NCI-H2227 treated with DMSO at 0.1 percent for 48 hours (cell line): ENCODE data around the gene ZNF888.
"Not testable (repeated sequence)": the region's sequence is repeated elsewhere in the genome, so short reads cannot be mapped to it uniquely, and the experiment has no call there.

Source experiments
- DNase-seq: peaks from one replicate; lab custom pipeline; 2025; lab: John Stamatoyannopoulos, UW

The ZNF888 gene

GRCh38 chr19:52922841-52923777 lies at the start of gene ZNF888:
Gene ZNF888, minus strand, starts transcription at chr19:52923428. Its CDS starts 5,555 bp downstream, at chr19:52917873.
- peak; percentile 91 for DNase-seq

- no peak for DNase-seq
Measured at GRCh38 chr19:52967772-52968171, 44.5 kb upstream of the ZNF888 start.

DNA sequence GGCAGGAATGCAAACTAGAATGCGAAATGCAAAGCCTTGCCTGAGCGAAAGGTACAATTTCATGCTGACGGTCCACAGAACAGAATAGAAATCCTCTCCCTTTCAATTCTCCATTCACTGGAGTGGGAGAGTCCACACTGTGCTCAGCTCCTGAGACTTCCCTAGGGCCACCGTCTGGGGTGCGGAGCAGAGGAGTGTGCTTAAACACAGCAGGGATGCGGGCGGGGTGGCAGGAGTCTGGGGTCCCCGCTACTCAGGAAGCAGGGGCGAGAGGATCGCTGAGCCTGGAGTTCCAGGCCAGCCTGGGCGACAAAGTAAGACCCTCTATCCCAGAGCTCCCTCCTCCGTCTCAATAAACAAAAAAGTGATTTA lies 40.0 kb upstream of the ZNF888 start:
- peak; percentile 65 for DNase-seq

DNA sequence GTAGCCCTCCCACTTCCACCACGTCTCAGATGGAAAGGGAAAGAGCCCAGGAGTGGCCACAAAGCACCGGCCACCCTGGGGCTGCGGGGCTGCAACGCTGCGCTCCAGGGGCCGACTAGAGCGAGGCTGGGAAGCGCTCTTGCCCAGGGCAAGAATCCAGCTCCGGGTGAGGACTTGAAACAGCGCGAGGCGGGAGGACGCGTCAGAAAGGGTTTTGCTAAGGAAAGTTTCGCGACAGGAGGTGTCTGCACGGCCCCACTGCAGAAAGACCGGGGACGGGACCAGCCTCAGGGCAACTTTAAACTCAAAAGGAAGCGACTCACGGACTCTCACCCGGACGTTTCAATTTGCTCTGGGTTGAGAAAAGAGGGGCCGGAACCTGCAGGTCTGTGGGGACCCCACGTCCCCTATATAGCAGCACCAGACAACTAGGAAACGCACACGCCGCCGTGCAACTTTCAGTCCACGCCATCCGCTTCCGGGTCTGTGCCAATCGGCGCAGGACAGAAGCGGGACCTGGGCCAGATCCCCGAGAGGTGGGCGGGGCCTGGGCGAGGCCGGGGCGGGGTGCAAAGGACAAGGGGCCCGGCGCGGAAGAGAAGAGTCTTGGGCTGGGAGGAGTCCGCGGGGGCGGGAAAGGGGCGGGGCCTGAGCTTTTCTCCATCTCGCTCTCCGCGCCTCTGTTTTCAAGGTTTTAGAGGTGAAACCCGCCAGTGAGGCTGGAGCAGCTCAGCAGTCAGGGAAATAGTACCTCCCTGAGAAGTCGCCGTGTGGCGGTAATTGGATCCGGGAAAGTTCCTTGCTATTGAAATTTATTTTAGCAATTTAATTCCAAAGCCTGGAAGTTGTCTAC lies 39.4 kb upstream of the ZNF888 start, which contains the start of gene ZNF816:
ZNF816 (minus strand) TSS at position 488 of the 853 bp plus-strand sequence. CDS start 6,792 bp downstream, outside the sequence.
- peak; percentile 100 for DNase-seq

- DNase-seq: peak; percentile 43
Measured at GRCh38 chr19:52961981-52962380, 38.8 kb upstream of the ZNF888 start.

GRCh38 chr19:52959613-52960295 lies 36.5 kb upstream of the ZNF888 start:
- no peak for DNase-seq

DNA sequence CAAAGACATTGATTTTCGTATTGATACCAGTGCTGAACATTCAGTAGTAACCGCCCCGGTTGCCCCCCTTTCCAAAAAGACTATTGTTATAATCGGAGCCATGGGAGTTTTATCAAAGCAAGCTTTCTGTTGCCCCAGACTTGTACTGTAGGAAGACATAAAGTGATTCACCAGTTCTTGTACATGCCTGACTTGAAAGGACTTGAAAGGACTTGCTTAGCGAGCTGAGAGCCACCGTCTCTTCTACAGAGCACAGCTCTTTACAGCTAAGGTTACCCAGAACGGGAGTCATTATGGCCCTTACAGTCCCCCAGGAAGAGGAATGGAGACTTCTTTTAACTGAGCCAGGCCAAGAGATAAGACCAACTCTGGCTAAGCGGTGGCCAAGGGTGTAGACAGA lies 34.4 kb upstream of the ZNF888 start:
- no peak for DNase-seq

- no peak for DNase-seq
Measured at GRCh38 chr19:52956917-52957316, 33.7 kb upstream of the ZNF888 start.

DNA sequence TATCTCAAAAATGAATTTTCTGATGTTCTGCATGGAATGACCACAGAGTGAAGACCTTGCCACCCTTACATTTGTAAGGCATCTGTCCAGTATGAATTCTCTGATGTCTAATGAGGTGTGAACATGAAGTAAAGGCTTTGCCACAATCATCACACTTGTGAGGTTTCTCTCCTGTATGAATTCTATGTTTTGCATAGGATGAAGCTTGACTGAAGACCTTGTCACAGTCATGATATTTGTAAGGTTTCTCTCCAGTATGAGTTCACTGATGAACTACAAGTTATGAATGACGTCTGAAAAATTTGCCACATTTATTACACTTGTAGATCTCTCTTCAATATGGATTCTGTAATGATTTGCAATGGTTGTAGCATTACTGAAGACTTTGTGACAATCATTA lies 26.2 kb upstream of the ZNF888 start:
- no peak for DNase-seq

GRCh38 chr19:52948025-52948770 lies 25.0 kb upstream of the ZNF888 start:
- DNase-seq: no peak

GRCh38 chr19:52946322-52947310 lies 23.4 kb upstream of the ZNF888 start:
- DNase-seq: peak; percentile 72

DNA sequence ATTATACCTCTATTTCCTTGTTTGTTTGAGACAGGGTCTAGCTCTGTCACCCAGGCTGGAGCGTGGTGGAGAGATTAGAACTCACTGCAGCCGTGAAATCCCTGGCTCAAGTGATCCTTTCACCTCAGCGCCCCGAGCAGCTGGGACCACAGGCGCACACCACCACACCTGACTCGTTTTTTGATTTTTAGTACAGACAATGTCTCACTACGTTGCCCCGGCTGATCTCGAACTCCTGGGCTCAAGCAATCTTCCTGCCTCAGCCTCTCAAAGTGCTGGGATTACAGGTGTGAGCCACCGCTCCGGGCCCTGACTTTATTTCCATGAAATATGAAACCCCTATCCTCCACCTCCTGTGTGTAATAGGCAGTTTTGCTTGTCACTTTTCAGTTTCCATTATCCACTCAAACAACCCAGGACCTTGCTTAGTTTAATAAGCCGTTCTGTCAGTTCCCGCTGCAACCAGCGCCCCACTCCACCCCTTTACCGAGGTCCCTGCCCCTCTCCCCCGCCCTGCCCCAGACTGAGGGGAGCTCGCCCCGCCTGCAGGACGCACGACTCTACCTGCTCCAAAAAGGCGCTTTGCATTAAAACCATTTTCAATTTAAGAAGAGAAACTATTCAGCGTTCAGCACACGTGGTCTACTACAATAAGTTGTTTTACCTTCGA lies 22.6 kb upstream of the ZNF888 start:
- DNase-seq: peak; percentile 72

DNA sequence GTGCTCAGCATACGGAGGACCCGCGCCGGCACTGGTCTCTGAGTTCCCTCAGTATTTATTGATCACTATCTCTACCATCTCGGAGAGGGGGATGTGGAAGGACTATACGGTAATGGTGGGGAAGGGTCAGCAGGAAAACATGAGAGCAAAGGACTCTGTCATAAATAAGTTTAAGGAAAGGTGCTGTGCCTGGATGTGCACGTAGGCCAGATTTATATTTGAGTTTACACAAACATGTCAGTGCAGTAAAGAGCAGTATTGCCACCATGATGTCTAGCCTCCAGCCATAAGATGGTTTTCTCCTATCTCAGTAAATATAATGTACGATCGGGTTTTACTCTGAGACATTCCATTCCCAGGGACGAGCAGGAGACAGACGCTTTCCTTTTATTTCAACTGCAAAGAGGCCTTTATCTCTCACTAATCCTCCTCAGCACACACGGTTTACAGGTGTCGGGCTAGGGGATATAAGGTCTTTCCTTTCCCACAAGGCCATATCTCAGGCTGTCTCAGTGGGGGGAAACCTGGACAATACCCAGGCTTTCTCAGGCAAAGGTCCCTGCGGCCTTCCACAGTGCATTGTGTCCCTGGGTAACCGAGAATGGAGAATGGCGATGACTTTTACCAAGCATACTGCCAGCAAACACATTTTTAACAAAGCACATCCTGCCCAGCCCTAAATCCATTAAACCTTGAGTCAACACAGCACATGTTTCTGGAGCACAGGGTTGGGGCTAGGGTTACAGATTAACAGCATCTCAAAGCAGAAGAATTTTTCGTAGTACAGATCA lies 21.7 kb upstream of the ZNF888 start:
- not testable (repeated sequence) for DNase-seq

DNA sequence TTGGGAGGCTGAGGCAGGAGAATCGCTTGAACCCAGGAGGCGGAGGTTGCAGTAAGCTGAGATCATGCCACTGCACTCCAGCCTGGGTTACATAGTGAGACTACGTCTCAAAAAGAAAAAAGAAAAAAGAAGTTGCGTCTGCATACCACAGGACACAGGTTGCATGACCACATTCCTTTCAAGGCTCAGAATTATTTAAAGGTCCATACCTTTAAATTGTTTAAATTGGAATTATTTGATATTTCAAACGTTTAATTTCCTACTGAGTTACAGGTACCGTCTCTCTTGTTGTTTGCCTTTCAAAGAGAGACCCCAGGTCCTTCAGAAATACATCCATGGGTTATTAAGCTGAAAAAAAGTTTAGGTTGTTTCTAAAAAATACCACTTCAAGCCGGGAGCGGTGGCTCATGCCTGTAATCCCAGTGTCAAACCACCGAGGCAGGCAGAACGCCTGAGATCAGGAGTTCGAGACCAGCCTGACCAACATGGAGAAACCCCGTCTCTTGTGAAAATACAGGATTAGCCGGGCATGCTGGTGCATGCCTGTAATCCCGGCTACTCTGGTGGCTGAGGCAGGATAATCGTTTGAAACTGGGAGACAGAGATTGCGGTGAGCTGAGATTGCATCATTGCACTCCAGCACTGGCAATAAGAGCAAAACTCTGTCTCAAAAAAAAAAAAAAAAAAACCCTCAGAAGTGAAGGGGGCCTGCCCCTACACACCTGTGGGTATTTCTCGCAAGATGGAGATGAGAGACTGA lies 20.8 kb upstream of the ZNF888 start:
- DNase-seq: no peak

GRCh38 chr19:52943134-52943883 lies 20.1 kb upstream of the ZNF888 start:
- no peak for DNase-seq

- DNase-seq: peak; percentile 92
Measured at GRCh38 chr19:52942386-52943133, 19.3 kb upstream of the ZNF888 start.
